Right atrium auricular region (tissue), 2 donors: ENCODE measurements around the gene MLXIPL. TPM values are rescaled to one million over a fixed set of nuclear protein-coding genes. Genes with fewer than 3 reads are reported as not detected.

ENCODE experiments used
- DNase-seq: peaks from one replicate; pipeline ENCODE4 v3.0.0-alpha.2; 2019; ENCODE audit warnings: low spot score
- H3K27ac ChIP-seq, 2 donors: fragments of 200-600 bp; sonication (generic); 1 replicate in 1 of 2; 2 replicates in 1 of 2; pipeline ENCODE4 v1.5.1; 2016 to 2019
- H3K27me3 ChIP-seq, 2 donors: fragments of 200-600 bp; sonication (generic); one replicate each; pipeline versions ENCODE4 v1.5.1 to v1.6.0; 2017 to 2019
- H3K36me3 ChIP-seq: fragments of 200-600 bp; sonication (generic); one replicate; pipeline ENCODE4 v1.5.1; 2016
- H3K4me1 ChIP-seq, 2 donors: fragments of 200-600 bp; sonication (generic); one replicate each; pipeline versions ENCODE4 v1.5.1 to v1.6.0; 2017 to 2019
- H3K4me3 ChIP-seq, 2 donors: fragments of 200-600 bp; sonication (generic); 1 replicate in 1 of 2; 2 replicates in 1 of 2; pipeline ENCODE4 v1.5.1; 2017 to 2019; ENCODE audit warnings: mild to moderate bottlenecking in 1 of 2, moderate library complexity in 1 of 2
- H3K9me3 ChIP-seq, 2 donors: fragments of 200-600 bp; sonication (generic); one replicate each; pipeline ENCODE4 v1.5.1; 2019
- CTCF ChIP-seq, 2 donors: fragments of 200-600 bp; sonication (generic); IDR thresholded peaks; one replicate each; pipeline ENCODE4 v1.5.1; 2019; ENCODE audit warnings: antibody characterized with exemption in 2 of 2
- total RNA-seq, 2 donors: library from RNA; depleted of rRNA; stranded (reverse); fragments of >200 nt; gene quantifications; one replicate each; pipeline ENCODE4 v1.1.0, GENCODE V29; 2016

The MLXIPL gene
- 1 to 10 TPM in 1 of 2 donors, under 1 TPM in 1; 0.41 to 1.3 TPM for total RNA-seq

DNA sequence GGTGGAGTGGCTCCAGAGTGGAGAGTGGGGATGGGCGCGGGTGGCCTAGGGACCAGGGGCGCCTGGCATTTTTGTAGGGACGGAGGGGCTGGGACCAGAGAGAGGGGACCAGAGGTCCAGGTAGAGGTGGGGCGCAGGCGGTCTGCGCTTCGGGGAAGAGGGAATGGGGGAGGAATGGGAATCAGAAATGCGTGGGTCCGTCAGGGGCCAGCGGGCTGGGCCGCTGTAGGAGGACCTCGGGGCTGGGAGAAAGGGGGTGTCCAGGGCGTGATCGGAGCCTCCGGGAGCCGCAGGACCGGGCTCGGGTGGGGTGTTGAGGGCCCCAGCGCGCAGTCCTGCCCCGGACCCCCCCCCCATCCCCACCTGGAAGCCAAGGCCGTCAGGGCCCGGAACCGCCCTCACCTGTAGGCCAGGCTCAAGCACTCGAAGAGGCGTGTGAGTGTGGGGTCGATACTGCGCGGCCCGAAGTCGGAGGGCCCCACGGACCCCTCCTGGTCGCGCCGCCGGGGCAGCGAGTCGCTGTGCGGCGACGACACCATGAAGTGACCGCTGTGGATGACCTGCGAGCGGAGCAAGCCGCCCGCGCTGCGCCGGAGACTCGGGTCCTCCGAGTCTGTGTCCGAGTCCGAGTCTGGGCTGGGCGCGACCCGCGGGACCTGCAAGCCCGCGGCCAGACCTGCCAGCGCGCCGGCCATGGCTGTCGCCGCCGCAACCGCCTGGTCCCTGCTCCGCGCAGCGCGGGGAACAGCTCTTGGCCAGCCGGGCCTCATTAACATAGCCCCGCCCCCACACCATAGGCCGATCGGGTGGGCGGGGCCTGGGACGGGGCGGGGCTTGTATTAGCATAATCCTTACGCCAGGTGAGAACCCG lies at the start of gene MLXIPL:
TSS of gene MLXIPL (minus strand) at position 725 of the 871 bp plus-strand sequence. CDS start at position 695, 30 bp downstream.
- no peak within 1 kb of the TSS for H3K27ac ChIP-seq
- H3K9me3 ChIP-seq, result no peaks in the 10 kb centered on the region
- TF ChIP-seq CTCF (IDR thresholded peaks at IDR 0.05), result no peak
- peaks cover 7 to 12% of the 10 kb centered on the region in 2 donors for H3K27me3 ChIP-seq
- DNase-seq, result peak; percentile 72
- H3K4me3 ChIP-seq, result peak within 1 kb of the TSS; percentile 41 to 56
- no peaks in the 10 kb centered on the region for H3K36me3 ChIP-seq
- H3K4me1 ChIP-seq, result peaks cover 0 to 21% of the 10 kb centered on the region in 2 donors

DNA sequence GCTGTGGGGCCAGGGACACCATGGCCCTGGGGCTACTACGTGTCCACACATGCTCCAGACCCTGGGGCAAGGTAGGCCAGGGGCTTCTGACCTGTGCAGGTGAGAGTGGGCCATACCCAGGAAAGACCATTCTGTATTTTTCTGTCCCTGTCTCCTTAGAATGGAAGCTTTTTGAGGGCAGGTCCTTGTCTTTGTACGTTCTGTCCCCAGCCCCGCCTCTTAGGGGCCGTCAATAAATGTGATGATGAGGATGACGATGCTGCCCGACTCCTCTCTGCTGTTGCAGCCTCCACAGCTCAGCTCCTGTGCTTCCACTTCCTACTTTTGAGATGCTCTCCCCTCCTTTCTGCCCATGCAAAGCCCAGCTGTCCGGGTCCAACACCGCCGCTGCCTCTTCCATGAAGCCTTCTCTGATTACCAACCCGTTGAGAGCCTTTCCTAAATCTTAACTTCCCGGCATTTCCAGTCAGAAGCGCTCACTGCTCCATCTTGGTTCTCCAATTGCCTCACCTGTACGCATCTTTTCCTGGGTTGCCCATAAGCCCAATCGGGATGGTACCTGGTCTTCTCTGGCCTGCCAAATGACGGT lies 47.6 kb upstream of the MLXIPL start:
- Histone ChIP-seq H3K4me3 (no peak overlapping the region), H3K4me1 (peaks cover 0 to 13% of the 10 kb centered on the region in 2 donors), H3K27ac (no peak overlapping the region), H3K9me3 (no peaks in the 10 kb centered on the region), H3K27me3 (no peaks in the 10 kb centered on the region), H3K36me3 (no peaks in the 10 kb centered on the region)
- no peak for DNase-seq
- no peak for TF ChIP-seq CTCF (IDR thresholded peaks at IDR 0.05)

- Histone ChIP-seq H3K4me3 (no peak overlapping the region), H3K27me3 (no peaks in the 10 kb centered on the region), H3K9me3 (no peaks in the 10 kb centered on the region), H3K4me1 (peaks cover 0 to 13% of the 10 kb centered on the region in 2 donors), H3K36me3 (no peaks in the 10 kb centered on the region), H3K27ac (no peak overlapping the region)
- TF ChIP-seq CTCF (IDR thresholded peaks at IDR 0.05), result no peak
- DNase-seq, result no peak
Observed at GRCh38 chr7:73671322-73671661, 47.0 kb upstream of the MLXIPL start.

DNA sequence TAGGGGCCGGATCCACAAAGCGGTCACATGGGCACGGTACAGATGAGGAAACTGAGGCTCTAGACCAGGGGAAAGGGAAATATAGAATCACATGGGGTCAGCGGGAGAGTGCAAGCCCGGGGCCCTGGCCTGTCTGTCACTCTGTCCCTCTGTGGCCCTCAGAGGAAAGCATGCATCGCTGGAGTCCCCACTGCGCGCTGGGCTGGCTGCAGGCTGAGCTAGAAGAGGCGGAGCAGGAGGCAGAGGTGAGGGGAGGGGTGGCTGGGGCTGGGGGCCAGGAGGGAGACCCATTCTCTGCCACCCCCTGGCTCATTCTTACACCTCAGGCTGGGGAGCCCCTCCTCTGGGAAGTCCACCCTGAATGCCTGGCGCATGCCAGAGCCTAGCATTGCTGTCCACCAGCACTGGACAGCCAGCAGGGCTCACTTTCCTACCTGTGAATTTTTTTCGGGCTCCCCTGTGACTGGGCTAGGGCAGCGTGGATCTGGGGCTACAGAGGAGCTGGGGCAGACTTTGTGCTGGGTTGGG lies 45.6 kb upstream of the MLXIPL start:
- no peak for DNase-seq
- H3K9me3 ChIP-seq, result no peaks in the 10 kb centered on the region
- no peak overlapping the region for H3K4me3 ChIP-seq

DNA sequence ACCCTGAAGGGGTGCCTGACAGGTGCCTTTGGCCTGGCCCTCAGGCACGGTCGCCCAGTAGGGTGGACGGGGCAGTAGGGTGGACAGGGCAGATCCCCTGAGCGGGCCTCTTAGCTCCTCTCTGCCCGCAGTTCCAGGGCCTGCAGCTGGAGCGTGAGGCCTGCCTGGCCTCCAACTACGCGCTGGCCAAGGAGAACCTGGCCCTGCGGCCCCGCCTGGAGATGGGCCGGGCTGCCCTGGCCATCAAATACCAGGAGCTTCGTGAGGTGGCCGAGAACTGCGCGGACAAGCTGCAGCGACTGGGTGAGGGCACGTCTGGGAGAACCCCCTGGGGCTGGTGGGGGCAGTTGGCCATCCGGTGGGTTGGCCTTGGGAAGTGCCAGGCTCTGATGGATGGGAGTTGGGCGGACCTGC lies 45.0 kb upstream of the MLXIPL start:
- Histone ChIP-seq H3K4me1 (peaks cover 0 to 13% of the 10 kb centered on the region in 2 donors), H3K36me3 (no peaks in the 10 kb centered on the region), H3K27me3 (no peaks in the 10 kb centered on the region), H3K9me3 (no peaks in the 10 kb centered on the region), H3K27ac (no peak overlapping the region), H3K4me3 (no peak overlapping the region)
- no peak for TF ChIP-seq CTCF (IDR thresholded peaks at IDR 0.05)
- no peak for DNase-seq

More for the DNA sequence above, 45.6 kb upstream of the MLXIPL start:
- no peaks in the 10 kb centered on the region for H3K36me3 ChIP-seq
- H3K4me1 ChIP-seq, result peaks cover 0 to 13% of the 10 kb centered on the region in 2 donors
- H3K27me3 ChIP-seq, result no peaks in the 10 kb centered on the region
- no peak overlapping the region for H3K27ac ChIP-seq
- TF ChIP-seq CTCF (IDR thresholded peaks at IDR 0.05), result no peak
